ENCODE measurements around the gene WWOX. TPM values are rescaled to one million over a fixed set of nuclear protein-coding genes. Genes with fewer than 3 reads are reported as not detected.

Gene WWOX
- polyA plus RNA-seq, 1 donor (not counting 4 experiments of a cell fraction or from before 2014, with no cell fraction given): 5.1 TPM

DNA sequence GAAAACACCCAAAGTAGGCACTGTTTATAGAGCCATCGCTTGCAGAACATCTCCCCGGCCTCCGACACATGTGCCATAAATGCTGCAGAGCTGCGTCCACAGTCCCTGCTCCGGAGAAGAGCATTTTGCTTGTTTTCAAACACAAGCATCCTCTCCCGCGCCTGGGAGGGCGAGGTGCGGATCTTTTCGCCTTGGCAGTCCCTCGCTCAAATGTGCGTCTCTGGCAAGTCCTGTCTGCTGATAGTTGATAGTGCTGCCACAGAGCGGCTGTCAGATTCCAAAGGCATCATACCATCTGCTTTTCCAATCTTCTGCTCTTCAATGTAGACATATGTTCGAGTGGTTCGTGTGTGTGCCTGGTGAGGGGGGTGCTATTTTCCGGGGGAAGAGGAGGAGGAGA lies 897.3 kb downstream of the WWOX start:
- FAIRE-seq (no peak), DNase-seq (ENCODE audit: low read depth, low spot score) (no peak)
- Histone ChIP-seq H3K79me2 (ENCODE audit: control insufficient read depth, insufficient read depth, low read length) (no peaks in the 10 kb centered on the region), H3K27me3 (ENCODE audit: control insufficient read depth, extremely low read depth, insufficient read depth, low read length) (peaks cover 3% of the 10 kb centered on the region), H3K4me2 (ENCODE audit: control insufficient read depth, extremely low read depth, insufficient read depth, low read depth, low read length) (no peak overlapping the region), H3K9me3 (ENCODE audit: control insufficient read depth, low read depth, low read length) (no peaks in the 10 kb centered on the region), H2AFZ (ENCODE audit: control insufficient read depth, low read length) (no peak overlapping the region), H3K4me1 (ENCODE audit: control insufficient read depth, extremely low read depth, insufficient read depth, low read length) (no peaks in the 10 kb centered on the region), H3K9ac (ENCODE audit: control insufficient read depth, extremely low read depth, insufficient read depth, low read length) (no peak overlapping the region), H3K36me3 (ENCODE audit: control insufficient read depth in 2 of 2, extremely low read depth in 1 of 2, insufficient read depth in 2 of 2, low read length in 2 of 2) (no peaks in the 10 kb centered on the region), H3K27ac (ENCODE audit: control insufficient read depth, insufficient read depth, low read length) (no peak overlapping the region), H3K4me3 (ENCODE audit: control insufficient read depth in 2 of 3, extremely low read depth in 1 of 3, insufficient read depth in 2 of 3, low read depth in 1 of 3, low read length in 3 of 3) (no peak overlapping the region), H3K9me1 (ENCODE audit: control insufficient read depth, extremely low read depth, insufficient read depth, low read length) (no peaks in the 10 kb centered on the region), H4K20me1 (ENCODE audit: control insufficient read depth, extremely low read depth, insufficient read depth, low read length) (no peaks in the 10 kb centered on the region)
- dilution Hi-C loops (cut with MboI; ENCODE audit: extremely low pct_ligation_motif_present, low sequenced_read_pairs): no loop called here
- no peak for TF ChIP-seq EZH2 (IDR thresholded peaks at IDR 0.05; ENCODE audit: low read length)
- TF ChIP-seq CTCF (optimal IDR thresholded peaks at IDR 0.05 in 1 of 3, IDR thresholded peaks at IDR 0.05 in 1 of 3, conservative IDR thresholded peaks at IDR 0.05 in 1 of 3; ENCODE audit: extremely low read depth in 1 of 3, insufficient read depth in 2 of 3, low read length in 3 of 3): no peak

GRCh38 chr16:78998879-78999278 lies 899.4 kb downstream of the WWOX start:
- FAIRE-seq (no peak), DNase-seq (ENCODE audit: low read depth, low spot score) (no peak)
- no peak overlapping the region for H3K4me3 ChIP-seq (ENCODE audit: control insufficient read depth in 2 of 3, extremely low read depth in 1 of 3, insufficient read depth in 2 of 3, low read depth in 1 of 3, low read length in 3 of 3)
- H3K9me3 ChIP-seq (ENCODE audit: control insufficient read depth, low read depth, low read length): no peaks in the 10 kb centered on the region
- no peaks in the 10 kb centered on the region for H4K20me1 ChIP-seq (ENCODE audit: control insufficient read depth, extremely low read depth, insufficient read depth, low read length)
- dilution Hi-C loops (cut with MboI; ENCODE audit: extremely low pct_ligation_motif_present, low sequenced_read_pairs): no loop called here
- no peaks in the 10 kb centered on the region for H3K36me3 ChIP-seq (ENCODE audit: control insufficient read depth in 2 of 2, extremely low read depth in 1 of 2, insufficient read depth in 2 of 2, low read length in 2 of 2)
- H3K9ac ChIP-seq (ENCODE audit: control insufficient read depth, extremely low read depth, insufficient read depth, low read length): no peak overlapping the region
- peaks cover 3% of the 10 kb centered on the region for H3K27me3 ChIP-seq (ENCODE audit: control insufficient read depth, extremely low read depth, insufficient read depth, low read length)
- H3K27ac ChIP-seq (ENCODE audit: control insufficient read depth, insufficient read depth, low read length): no peak overlapping the region
- no peaks in the 10 kb centered on the region for H3K79me2 ChIP-seq (ENCODE audit: control insufficient read depth, insufficient read depth, low read length)
- no peaks in the 10 kb centered on the region for H3K9me1 ChIP-seq (ENCODE audit: control insufficient read depth, extremely low read depth, insufficient read depth, low read length)
- no peaks in the 10 kb centered on the region for H3K4me1 ChIP-seq (ENCODE audit: control insufficient read depth, extremely low read depth, insufficient read depth, low read length)
- no peak overlapping the region for H3K4me2 ChIP-seq (ENCODE audit: control insufficient read depth, extremely low read depth, insufficient read depth, low read depth, low read length)
- no peak for TF ChIP-seq EZH2 (IDR thresholded peaks at IDR 0.05; ENCODE audit: low read length)
- no peak for TF ChIP-seq CTCF (optimal IDR thresholded peaks at IDR 0.05 in 1 of 3, IDR thresholded peaks at IDR 0.05 in 1 of 3, conservative IDR thresholded peaks at IDR 0.05 in 1 of 3; ENCODE audit: extremely low read depth in 1 of 3, insufficient read depth in 2 of 3, low read length in 3 of 3)
- H2AFZ ChIP-seq (ENCODE audit: control insufficient read depth, low read length): no peak overlapping the region

All from keratinocyte (primary cell).